Measurements from ENCODE around the gene GSPT1. TPM values are rescaled to one million over a fixed set of nuclear protein-coding genes. Genes with fewer than 3 reads are reported as not detected.
"Not testable (repeated sequence)": the region's sequence is repeated elsewhere in the genome, so short reads cannot be mapped to it uniquely, and the experiment has no call there.

Gene GSPT1
- 10 to 100 TPM; 51.8 to 73.5 (median 52.3) TPM for total RNA-seq
- polyA plus RNA-seq: 10 to 100 TPM; 43.8 to 55.3 (median 51.1) TPM

- TF ChIP-seq POLR2AphosphoS5 (IDR thresholded peaks at IDR 0.05): peak; percentile 91 to 97 (median 94)
- peak; percentile 81 to 90 for TF ChIP-seq POLR2A (IDR thresholded peaks at IDR 0.05)
- TF ChIP-seq EP300 (IDR thresholded peaks at IDR 0.05): peak in 2 of 4 donors; percentile 53 to 79
- peak in 2 of 4 experiments; percentile 15 to 35 for TF ChIP-seq CTCF (IDR thresholded peaks at IDR 0.05)
- Histone ChIP-seq H3K36me3 (no peaks in the 10 kb centered on the region), H3K9me3 (no peaks in the 10 kb centered on the region), H3K4me3 (peak within 1 kb of the TSS; percentile 71 to 98 (median 90)), H3K27me3 (no peaks in the 10 kb centered on the region), H3K4me1 (peaks cover 0 to 42% (median 41%) of the 10 kb centered on the region in 4 donors), H3K27ac (peak within 1 kb of the TSS; percentile 95 to 98 (median 97))
- WGBS, 2 donors: 0 to 1% methylated on average over 84 of the region's 84 CpGs
- intact Hi-C loops (cut with DNase I): loop anchor here (1.0 to 5.0 kb wide), 4 partner anchors 61 to 174 kb away; partner anchors contain the start of genes RSL1D1, SNX29, TXNDC11 and ZC3H7A
- DNase-seq: peak; percentile 99
Measured at GRCh38 chr16:11915644-11916523, at the start of gene GSPT1. Gene GSPT1, minus strand, starts transcription at chr16:11915956. Its CDS starts 236 bp downstream, at chr16:11915720.

- H3K9me3 ChIP-seq: no peaks in the 10 kb centered on the region
- H3K4me1 ChIP-seq: no peaks in the 10 kb centered on the region
- H3K27ac ChIP-seq: no peak within 1 kb of the TSS
- DNase-seq: no peak
- no peaks in the 10 kb centered on the region for H3K36me3 ChIP-seq
- TF ChIP-seq EP300 (IDR thresholded peaks at IDR 0.05) (no peak), POLR2AphosphoS5 (IDR thresholded peaks at IDR 0.05) (no peak), POLR2A (IDR thresholded peaks at IDR 0.05) (no peak), CTCF (IDR thresholded peaks at IDR 0.05) (no peak)
- intact Hi-C loops (cut with DNase I): no loop called here
- H3K4me3 ChIP-seq: no peak within 1 kb of the TSS
- WGBS, 2 donors: 68 to 77% methylated on average over 9 of the region's 9 CpGs
- no peaks in the 10 kb centered on the region for H3K27me3 ChIP-seq
Measured at GRCh38 chr16:11964761-11965551, 49.2 kb upstream of the GSPT1 start, which contains the start of gene TNFRSF17. Gene TNFRSF17, plus strand, starts transcription at chr16:11965210. Its CDS starts 115 bp downstream, at chr16:11965325.

- TF ChIP-seq EP300 (IDR thresholded peaks at IDR 0.05): no peak
- TF ChIP-seq POLR2AphosphoS5 (IDR thresholded peaks at IDR 0.05): no peak
- no peak for TF ChIP-seq CTCF (IDR thresholded peaks at IDR 0.05)
- TF ChIP-seq POLR2A (IDR thresholded peaks at IDR 0.05): no peak
- DNase-seq: no peak
Measured at GRCh38 chr16:11963706-11964105, 48.0 kb upstream of the GSPT1 start.

DNA sequence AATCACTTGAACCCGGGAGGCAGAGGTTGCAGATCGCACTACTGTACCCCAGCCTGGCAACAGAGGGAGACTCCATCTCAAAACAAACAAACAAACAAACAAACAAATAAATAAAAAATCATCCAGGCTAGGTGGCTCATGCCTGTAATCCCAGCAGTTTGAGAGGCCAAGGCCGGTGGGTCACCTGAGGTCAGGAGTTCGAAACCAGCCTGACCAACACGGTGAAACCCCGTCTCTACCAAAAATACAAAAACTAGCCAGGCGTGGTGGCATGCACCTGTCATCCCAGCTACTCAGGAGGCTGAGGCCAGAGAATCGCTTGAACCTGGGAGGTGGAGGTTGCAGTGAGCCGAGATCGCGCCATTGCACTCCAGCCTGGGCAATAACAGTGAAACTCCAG lies 47.2 kb upstream of the GSPT1 start:
- H3K9me3 ChIP-seq; H3K36me3 ChIP-seq; DNase-seq; H3K27ac ChIP-seq; H3K27me3 ChIP-seq; intact Hi-C loops (cut with DNase I); H3K4me3 ChIP-seq; H3K4me1 ChIP-seq: not testable (repeated sequence)
- 89 to 94% methylated on average over 11 of the region's 11 CpGs for WGBS, 2 donors

More at GRCh38 chr16:11963706-11964105, 48.0 kb upstream of the GSPT1 start:
- Histone ChIP-seq H3K27me3 (no peaks in the 10 kb centered on the region), H3K27ac (no peak overlapping the region), H3K4me3 (no peak overlapping the region), H3K4me1 (no peaks in the 10 kb centered on the region), H3K9me3 (no peaks in the 10 kb centered on the region), H3K36me3 (no peaks in the 10 kb centered on the region)
- 88 to 91% methylated on average over 6 of the region's 6 CpGs for WGBS, 2 donors
- intact Hi-C loops (cut with DNase I): no loop called here

DNA sequence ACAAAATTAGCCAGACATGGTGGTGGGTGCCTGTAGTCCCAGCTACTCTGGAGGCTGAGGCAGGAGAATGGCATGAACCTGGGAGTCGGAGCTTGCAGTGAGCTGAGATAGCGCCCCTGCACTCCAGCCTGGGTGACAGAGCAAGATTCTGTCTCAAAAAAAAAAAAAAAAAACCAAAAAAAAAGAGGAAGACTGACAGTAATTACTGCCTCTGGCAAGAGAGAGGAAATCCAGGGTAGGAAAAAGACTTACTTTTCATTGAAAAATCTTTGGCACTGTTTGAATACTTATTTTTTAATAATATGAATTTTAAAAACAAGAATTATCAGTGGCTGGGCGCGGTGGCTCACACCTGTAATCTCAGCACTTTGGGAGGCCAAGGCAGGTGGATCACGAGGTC lies 46.7 kb upstream of the GSPT1 start:
- intact Hi-C loops (cut with DNase I); H3K4me1 ChIP-seq; H3K27me3 ChIP-seq; H3K9me3 ChIP-seq; H3K36me3 ChIP-seq; DNase-seq; H3K27ac ChIP-seq; H3K4me3 ChIP-seq: not testable (repeated sequence)
- 90% methylated on average over 5 of the region's 5 CpGs for WGBS, 2 donors

Data from sigmoid colon (tissue), 7 donors.